Stimulated activated CD4-positive, alpha-beta T cell treated with anti-CD3 and anti-CD28 coated beads, Interleukin-2, amount 100 ng/mL, for 24 hours (primary cell): ENCODE measurements around the gene CDRT4.
"Not testable (repeated sequence)": the region's sequence is repeated elsewhere in the genome, so short reads cannot be mapped to it uniquely, and the experiment has no call there.

Source experiments
- DNase-seq, 2 donors: peaks; one replicate each; pipeline ENCODE4 v3.0.0-alpha.2; 2020

The CDRT4 gene

DNA sequence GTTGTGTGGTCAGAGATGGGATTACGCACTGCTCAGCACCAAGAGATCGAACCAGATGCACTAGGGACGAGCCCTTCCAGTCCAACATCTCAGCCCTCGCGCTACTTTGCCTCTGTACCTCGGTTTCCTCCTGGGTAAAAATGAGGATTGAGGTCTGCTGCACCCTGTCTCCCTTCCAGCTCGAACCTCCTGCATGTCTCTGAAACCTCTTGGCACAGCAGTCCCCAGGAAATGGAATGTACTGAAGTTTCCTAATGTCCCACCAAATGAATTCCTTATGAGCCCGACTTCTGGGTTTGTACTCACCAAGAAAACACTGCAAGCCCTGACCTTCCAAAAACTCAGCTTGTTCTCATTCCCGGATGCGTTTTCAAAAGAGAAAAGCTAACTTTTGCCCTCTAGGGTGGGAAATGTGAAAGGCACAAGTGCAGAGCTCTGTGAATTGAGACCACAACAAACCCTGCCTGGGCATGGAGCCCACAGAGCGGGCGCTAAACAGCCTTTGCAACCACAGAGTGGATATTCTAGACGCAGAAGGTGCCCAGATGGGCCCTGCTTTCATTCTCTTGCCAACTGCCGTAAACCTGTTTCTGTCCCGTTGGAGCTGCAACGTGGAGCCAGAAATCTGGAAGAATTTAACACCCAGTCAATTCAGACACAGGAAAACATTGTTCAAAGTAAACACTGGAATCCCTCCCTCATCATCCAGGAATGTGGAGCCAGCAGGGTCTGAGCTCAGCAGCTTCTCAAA, 10.3 kb downstream of the CDRT4 start:
- no peak for DNase-seq

DNA sequence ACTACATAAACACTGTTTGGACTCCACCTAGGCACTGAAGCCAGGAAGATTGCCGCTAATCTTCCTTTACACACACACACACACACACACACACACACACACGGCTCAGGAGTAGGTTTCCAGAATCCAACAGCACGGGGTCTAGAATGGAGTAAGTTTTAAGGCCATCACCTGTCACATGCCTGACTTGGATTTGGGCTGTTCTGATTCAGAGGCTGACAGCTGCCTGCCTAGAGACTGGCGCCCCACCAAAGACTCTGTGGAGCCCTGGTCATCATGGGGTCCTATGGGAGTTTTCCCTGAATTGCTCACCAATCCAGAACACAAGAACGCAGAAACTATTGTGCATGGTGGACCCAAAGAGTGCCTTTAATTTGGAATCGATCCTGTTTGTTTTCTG, 10.9 kb downstream of the CDRT4 start:
- no peak for DNase-seq

DNA sequence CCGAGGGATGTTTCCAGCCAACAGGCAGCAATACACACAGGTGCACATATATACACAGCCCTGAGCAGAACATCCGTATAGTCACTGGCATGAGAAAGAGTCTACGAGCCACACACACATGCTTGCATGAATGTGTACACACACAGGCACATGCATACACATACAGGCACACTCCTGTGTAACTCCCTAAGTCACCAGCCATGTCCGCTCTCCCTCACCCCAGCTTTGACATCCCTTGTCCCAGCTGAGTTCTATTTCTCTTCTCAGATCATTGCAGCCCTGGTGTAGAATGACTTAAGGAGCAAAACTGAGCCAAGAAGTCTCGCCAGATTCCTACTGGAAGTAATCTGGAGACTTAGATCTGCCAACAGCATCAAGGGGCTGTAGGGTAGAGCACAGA, 13.1 kb downstream of the CDRT4 start:
- no peak for DNase-seq

DNA sequence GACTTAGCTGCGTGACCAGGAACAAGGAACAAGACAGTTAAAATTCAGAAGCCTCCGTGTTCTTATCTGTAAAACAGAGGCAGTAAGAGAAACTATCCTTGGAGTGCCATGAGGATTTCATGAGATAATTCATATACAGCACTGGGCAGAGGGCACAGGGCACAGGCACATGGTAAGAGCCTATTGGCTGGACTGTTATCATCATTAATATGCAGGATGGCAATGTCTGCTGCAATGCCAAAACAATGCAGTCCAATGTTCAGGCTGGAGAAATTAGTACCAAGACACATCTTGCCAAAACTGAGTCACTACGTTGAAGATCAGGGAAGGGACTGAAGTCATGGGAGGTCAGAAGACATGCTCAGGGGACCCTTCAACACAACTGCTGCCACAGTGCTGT, 13.6 kb downstream of the CDRT4 start:
- DNase-seq, result no peak

DNA sequence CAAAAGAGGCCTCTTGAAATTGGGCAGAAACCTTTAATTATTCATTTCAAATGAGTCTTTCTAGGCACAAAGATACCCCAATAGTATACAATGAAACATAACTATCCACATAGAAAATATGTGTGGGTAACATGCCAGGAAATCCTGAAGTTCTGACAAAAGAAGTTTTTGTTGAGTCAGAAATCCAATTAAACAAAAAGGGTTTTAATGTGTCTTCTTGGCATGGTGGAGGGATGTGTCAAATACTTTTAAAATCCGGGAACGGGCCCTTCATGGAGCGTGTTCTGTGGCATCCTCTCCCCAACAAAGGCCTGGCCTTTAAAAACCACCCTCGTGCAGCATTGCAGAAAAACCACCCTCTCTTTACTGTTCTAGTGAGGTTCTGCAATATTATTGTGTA, 14.2 kb downstream of the CDRT4 start:
- DNase-seq, result no peak

DNA sequence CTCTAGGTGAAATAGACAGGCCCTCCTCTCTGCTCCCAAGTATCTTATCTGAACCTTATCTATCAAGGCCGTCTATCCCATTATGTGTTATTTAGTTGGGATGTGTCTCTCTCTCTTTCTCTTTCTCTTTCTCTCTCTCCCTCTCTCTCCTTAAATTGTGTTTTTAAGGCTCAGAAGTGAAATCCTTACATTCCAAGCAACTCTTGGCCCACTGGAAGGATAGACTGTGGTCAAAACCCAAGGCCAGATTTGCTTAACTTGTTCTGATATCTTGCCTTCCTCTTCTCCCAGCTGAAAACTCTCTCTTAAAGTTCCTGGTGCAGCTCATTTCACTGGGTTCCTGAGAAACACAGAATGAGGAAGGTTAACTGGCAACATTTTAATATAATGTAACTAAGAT, 14.7 kb downstream of the CDRT4 start:
- DNase-seq, result no peak

DNA sequence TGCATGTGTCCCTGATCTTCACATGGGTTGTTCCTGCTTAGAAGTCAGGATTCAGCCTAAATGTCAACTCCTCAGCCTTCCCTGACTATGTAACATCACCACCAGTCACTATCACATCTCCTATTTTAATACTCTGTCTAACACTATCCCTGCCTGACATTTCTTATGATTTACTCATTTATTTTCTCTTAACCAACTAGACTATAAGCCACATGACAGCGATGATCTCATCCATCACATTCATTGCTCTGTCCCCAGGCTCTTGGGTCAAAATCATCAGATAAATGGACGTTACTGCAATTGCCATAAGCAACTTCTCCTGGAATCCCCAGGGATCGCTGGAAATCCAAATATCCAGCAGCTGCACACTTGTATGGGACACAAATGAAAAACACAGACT, 15.7 kb downstream of the CDRT4 start:
- DNase-seq, result no peak

DNA sequence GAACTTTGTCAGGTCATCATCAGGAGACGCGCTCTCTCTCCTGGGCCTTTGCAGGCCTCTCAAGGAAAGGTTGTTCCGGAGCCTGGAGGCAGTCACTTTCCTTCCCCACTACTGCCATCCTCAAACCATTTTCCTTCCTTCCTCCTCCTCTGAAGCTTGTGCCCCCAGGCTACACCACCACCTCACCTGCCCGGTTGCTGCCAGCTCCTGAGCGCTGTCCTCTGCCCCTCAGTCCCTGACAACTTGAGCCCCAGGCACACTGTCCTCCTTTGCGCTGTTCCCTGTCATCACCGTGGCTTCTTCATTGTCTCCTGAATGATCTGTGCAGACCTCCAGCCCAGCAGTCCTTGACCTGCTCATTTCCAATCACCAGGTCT, 18.9 kb downstream of the CDRT4 start:
- DNase-seq, result no peak

DNA sequence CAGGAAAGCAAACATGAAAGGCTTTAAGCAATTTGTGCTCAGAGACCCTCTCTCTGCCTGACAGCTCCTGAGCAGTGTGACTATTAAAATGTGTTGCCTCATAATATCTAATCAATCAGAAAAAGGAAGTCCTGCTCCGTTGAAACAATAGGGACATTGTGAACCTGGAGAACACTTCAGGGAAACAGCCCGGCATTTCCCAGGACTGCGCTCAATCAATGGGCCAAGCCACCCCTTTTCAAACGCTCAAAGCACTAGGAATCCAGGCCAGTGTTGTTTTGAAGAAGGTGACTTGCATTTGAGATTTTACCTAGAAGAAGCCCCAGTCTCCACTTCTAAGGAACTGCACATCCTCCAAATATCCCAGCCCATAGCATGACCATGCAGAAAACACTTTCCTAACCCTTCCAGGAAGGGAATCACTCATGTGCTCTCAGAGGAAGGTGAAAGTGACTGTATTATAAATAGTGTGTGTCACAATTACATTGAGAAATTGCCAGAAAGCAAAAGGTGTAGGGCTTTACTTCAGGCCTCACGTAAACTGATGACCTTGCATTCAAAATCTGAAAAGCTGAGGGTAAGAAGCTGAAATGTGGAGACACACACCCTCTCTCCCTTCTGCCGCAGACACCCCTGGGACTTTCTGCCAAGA, 19.4 kb downstream of the CDRT4 start:
- DNase-seq, result no peak

DNA sequence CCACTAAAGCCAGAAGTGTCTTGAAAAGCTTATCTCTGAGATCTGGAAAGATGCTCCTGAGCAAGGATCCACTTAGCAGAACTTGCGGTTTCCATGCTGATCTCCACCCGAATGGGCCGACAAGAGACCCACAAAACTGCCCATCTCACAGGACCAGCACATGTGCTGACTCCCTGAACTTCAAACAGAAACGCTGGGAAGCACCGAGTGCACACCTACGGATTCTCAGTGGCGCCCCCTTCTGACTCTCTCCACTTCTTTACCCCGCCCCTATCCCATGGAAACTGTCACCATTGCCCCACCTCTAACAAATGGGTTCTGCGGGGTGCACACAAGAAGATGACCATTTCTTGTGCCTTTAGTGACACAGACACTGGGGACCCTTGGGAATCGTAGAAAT, 21.4 kb downstream of the CDRT4 start:
- no peak for DNase-seq

DNA sequence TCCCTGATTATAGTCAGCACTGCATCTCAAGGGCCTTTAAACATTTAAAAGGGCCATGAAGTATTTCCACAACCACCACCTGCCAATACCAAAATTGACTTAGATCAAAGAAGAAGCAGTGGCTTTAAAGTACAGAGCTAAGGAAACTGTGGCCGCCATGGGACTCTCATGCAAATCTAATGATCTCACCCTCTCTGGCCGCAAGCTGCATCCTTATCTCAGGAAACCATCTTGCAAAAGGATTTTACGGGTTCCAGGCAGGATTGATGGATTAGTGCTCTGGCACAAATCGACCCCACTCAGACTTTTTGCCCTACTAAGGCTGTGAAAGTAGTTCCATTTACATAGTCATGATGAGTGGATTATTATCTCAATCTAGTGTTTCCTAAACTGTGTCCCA, 22.6 kb downstream of the CDRT4 start:
- no peak for DNase-seq

DNA sequence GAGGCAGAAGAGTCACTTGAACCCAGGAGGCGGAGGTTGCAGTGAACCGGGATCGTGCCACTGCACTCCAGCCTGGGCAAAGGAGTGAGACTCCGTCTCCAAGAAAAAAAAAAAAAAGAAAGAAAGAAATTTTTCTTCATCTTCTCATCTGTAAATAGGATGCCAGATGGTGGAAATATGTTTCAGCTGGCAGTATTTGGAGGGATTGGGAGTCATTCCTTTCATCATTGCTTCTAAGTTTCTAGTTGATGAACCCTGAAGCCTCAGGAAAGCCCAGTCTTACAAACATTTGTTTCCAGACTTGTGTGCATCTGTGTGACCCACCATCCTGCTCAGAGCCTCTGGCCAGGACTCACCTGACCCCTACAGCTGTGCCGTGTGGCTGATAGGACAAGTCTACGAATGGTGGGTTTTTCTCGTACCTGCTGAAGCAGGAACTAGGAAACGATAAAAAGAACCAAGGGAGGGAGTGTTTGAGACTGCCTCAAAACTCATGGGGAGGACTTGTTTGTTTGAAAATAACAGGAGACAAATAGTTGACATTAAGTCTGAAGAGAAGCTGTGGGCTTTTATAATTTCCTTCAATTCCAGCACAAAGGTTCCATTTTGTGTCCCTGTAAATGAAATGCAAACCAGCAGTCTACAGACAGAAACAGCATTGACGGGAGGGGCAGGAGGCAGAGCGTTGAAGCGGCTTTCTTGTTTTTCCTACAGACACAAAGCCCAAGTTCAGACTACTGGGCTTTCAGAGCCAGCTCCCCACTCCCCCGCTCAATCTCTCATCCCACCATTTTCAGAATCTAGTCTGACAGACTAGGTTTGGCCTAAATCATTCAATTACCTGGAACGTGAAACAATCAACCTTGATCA, 24.9 kb downstream of the CDRT4 start:
- DNase-seq, result no peak

DNA sequence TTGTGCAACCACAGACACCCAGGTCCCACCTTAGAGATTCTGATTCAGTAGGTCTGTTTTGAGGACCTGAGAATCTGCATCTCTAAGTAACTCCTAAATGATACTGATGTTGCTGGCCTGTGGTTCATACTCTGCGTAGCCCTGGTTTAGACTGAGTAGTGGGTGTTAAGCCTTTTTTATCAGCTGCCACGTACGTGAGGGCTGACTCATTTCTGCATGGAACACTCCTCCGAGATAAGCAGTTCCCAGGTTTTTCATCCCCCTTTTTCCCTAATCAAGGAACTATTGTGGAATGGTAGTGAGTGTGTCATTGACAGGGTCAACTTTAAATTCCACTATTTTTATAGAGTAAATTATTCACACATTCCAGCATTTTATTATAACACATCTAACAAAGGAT, 26.1 kb downstream of the CDRT4 start:
- no peak for DNase-seq

DNA sequence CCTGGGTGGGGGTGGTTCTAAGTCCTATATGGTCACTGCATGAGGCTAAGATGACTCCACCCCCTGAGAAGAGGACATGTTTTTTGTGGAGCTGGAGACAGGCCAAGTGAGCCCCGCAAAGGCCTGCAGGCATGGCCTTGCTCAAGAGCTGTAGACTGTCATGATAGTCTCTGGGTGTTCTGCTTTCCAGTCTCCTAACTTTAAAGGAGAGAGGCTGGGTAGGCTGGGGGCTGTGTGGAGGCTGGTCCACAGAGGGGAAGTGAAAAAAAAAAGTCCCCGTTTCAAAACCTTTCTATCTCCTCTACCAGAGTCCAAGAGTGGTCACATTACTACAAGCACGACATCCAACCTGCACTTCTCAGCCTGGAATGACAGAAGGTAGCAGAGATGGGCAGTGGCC, 27.1 kb downstream of the CDRT4 start:
- DNase-seq, result no peak

DNA sequence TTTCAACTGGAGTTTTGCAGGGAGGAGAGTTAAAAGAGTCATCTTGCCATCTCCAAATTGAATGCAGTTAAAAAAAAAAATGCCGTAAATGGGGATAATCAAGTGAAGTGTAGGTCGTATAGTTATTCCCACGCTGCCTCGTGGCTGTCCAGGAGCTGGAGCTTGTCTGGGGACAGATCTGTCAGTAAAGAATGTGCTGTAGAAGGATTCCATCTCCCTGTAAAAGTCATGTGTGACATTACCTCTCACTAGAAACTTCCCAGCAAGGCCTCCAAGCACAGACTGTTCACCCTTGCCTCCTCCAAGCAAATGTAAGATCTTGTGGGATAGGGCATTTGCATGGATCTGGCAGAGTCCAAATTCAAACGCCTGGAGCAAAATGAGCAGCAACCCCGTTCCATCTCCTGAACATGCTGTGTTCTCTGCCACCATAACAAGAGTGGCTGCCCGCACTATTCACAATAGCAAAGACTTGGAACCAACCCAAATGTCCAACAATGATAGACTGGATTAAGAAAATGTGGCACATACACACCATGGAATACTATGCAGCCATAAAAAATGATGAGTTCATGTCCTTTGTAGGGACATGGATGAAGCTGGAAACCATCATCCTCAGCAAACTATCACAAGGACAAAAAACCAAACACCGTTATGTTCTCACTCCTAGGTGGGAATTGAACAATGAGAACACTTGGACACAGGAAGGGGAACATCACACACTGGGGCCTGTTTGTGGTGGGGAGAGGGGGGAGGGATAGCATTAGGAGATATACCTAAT, 28.0 kb downstream of the CDRT4 start:
- DNase-seq, result not testable (repeated sequence)

DNA sequence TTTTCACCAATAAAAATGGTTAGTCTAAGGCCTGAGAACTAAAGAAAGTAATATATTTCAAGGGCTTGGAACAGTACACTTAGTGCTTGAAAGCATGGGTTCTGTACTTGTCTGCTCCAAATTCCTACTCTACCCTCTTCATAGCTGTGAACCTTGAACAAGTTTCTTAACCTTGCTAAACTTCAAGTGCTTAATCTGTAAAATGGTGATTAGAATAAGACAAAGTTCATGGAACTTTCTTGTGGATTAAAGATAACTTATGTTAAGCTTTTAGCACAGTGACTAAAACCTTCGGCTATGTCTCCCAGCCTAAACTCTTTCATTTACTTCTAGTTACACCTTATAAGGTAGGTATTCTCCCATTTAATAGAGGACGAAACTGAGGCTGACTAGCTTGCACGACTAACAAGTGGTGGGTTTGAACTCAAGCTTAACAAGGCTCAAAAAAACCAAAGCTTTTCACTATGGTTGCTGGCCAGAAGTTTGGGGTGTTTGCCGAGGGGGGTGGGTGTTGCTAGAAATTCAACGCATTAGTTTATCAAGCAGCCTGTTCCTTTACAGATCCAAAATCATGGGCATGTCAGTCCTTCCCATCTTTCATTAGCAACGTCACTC, 28.8 kb downstream of the CDRT4 start:
- DNase-seq, result no peak

DNA sequence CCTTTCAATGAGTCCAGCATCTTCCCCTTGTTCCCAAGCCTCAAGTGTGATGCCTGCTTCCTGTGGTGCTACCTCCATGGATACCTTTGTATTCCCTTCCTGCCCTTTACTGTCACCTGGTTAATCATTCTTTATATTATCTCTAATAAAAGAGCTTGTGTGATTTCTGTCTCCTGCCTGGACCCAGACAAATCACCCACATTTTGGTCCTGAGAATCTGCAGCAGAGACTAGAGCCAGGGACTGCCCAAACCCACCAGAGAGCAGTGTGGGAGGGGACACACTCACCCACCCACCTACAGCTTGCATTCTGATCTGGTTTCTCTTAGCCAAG, 30.2 kb downstream of the CDRT4 start:
- no peak for DNase-seq

DNA sequence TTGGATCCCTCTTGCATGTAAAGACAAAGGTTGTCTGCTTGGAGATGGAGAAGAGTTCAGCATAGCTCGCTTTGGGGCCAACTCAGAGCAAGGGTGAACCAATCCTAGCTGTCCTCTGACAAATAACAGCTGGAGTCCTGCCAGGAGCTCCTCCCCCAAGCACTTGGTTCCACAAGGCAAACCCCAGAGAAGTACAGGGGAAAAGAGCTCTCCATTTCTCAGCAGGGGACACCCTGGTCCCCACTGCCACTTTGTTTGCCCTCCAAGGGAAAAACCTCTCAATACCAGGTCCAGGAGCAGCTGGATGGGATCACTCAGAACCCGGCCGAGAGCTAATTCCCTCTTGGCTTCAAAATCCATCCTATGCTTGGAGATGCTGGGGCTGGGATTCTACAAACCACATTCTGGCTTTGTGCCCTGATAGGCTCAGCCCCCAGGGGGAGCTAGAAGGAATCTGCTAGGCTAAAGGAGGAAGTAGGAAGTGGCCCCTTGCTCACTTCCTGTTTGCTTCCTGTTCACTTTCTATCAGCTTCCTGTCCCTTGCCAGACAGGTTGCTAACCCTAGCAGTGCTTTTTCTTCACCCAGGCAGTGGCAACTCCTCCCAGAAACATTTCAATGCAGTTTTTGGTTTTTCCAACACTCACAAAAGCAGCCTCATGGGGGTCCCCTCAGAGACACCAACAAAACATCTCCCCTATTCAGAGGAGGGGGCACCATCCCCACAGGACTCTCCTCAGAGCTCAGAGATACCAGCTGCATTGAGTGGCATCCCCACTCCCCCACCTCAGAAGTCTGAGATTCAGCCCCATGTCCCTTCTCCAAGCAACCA, 30.7 kb downstream of the CDRT4 start:
- peak in 1 of 2 donors; percentile 30 for DNase-seq

DNA sequence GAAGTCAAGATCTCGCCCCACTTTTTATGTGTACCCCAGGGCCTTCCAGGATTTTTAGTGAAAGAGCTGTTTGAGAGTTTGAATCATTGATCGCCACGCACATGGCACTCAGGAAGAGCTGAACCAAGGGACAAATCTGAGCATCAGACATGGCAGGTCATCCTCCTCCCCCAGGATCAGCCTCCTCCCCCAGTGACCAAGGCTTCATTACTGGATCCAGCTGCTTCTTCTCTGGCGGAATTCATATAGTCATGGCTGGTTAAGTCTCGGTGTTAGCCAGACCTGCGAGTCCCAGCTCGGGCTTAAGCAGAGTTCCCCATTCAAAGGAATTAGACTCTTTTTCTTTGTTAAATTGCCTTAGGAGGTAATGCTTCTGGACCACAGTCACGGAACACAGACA, 32.5 kb downstream of the CDRT4 start:
- DNase-seq, result no peak

DNA sequence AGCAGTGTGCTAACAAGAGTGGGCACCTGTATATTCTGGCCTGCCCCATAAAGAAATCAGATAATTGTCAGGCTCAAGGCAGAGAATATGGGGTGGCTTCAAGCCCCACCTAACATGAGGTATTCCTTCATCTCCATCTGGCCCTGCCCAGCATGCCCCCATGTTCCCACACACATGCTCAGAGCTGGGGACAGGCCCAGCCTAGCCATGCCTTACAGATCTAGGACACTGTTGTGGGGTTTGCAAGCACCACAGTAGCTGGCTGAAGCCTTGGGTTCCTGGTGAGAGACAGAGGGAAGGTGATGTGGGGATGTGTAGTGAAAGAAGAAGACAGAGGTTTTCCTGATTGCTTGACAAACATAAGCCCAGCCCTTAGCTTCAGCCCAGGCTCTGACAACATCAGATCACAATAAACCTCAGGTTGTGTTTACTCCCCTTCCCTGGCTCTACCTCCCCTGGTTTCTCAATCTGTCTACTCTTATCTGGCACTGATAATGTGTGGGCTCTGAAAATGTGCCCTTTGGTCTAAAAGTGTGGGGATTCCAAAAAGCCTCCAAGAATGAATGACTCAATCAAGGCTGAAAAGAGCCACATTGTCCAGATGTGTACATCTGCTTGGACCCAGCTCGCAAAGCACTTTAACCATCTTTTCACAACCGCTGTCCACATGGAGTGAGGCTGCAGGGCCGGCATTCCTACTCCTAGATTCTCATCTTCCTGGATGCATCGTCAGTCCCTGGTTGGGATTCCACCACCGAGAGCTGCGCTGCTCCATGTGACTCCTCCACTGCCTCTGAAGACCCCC, 34.4 kb downstream of the CDRT4 start:
- no peak for DNase-seq

DNA sequence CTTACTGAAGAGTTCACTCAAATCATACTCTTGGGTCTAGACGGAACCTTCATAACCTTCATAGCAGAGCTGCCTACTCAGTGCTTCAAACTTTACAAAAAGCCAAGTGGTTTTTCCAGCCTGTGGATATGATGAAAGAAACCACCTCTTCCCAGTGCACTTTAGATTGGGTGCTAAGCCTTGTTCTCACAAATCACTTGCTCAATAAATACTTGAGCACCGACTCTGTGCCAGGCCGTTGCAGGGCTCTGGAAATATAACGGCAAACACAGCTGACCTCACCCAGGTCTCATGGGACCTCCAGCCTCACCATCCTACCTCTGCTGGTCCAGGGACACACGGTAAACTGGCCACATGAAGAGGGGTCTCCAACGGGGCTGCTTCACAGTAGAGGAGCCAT, 35.7 kb downstream of the CDRT4 start:
- DNase-seq, result no peak
